BLaER1 treated with 17β-estradiol and CSF1 and Interleukin-3, amounts not matched to agents 10 nM and 100 nM (cell line): Measurements from ENCODE around the gene ANKRD13A.
A peak's percentile ranks its signal among the peaks of the same experiment; 100 is the strongest.
"Not testable (repeated sequence)": the region's sequence is repeated elsewhere in the genome, so short reads cannot be mapped to it uniquely, and the experiment has no call there.

Experiments
- H3K27ac ChIP-seq, 11 experiments: shearing (Covaris generic); formaldehyde crosslinking; 2 replicates each; pipeline ENCODE4 v1.8.1; 2022
- H3K27me3 ChIP-seq, 11 experiments: shearing (Covaris generic); formaldehyde crosslinking; 2 replicates each; pipeline ENCODE4 v1.8.1; 2022
- H3K36me3 ChIP-seq, 11 experiments: shearing (Covaris generic); formaldehyde crosslinking; 2 replicates each; pipeline ENCODE4 v1.8.1; 2022
- H3K4me1 ChIP-seq, 10 experiments: shearing (Covaris generic); formaldehyde crosslinking; 2 replicates each; pipeline ENCODE4 v1.8.1; 2022
- H3K4me2 ChIP-seq, 11 experiments: shearing (Covaris generic); formaldehyde crosslinking; 2 replicates each; pipeline ENCODE4 v1.8.1; 2022
- H3K4me3 ChIP-seq, 10 experiments: shearing (Covaris generic); formaldehyde crosslinking; 2 replicates each; pipeline ENCODE4 v1.8.1; 2022
- H3K9ac ChIP-seq, 11 experiments: shearing (Covaris generic); formaldehyde crosslinking; 2 replicates each; pipeline ENCODE4 v1.8.1; 2022
- H3K9me3 ChIP-seq, 11 experiments: shearing (Covaris generic); formaldehyde crosslinking; replicated peaks in 1 of 11; 2 replicates each; pipeline ENCODE4 v1.8.1; 2022
- H4K20me1 ChIP-seq, 11 experiments: shearing (Covaris generic); formaldehyde crosslinking; 2 replicates each; pipeline ENCODE4 v1.8.1; 2022
- Cebpa-rat ChIP-seq, 11 experiments: shearing (Covaris generic); IDR thresholded peaks; 2 replicates each; pipeline ENCODE4 v1.8.1; 2022

ANKRD13A gene

DNA sequence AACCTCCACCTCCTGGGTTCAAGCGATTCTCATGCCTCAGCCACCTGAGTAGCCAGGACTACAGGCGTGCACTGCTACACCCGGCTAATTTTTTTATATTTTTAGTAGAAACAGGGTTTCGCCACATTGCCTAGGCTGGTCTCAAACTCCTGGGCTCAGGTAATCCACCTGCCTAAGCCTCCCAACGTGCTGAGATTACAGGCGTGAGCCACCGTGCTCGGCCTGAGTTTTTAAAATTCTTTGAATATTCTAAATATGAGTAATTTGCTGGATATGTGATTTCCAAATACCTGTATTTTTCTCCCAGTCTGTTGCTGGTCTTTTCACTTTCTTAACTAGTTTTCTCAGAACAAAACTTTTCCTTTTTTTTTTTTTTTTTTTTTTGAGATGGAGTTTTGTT lies 30.4 kb upstream of the ANKRD13A start:
- peaks cover 0 to 67% (median 8%) of the 10 kb centered on the region in 11 experiments; a peak in 9 of 22 replicates for H4K20me1 ChIP-seq
- no peak for TF ChIP-seq Cebpa-rat (IDR thresholded peaks at IDR 0.05)
- no peak overlapping the region for H3K9ac ChIP-seq
- peaks cover 0 to 12% (median 3%) of the 10 kb centered on the region in 10 experiments; a peak in 7 of 20 replicates for H3K4me1 ChIP-seq
- no peak overlapping the region for H3K4me3 ChIP-seq
- no peaks in the 10 kb centered on the region for H3K27me3 ChIP-seq
- no peak overlapping the region for H3K4me2 ChIP-seq
- H3K9me3 ChIP-seq: 0 out of 22 replicates have a peak, but pooled peaks cover 0 to under 1% (median 0%) of the 10 kb centered on the region in 11 experiments
- peaks cover 93 to 100% (median 99%) of the 10 kb centered on the region in 11 experiments for H3K36me3 ChIP-seq
- H3K27ac ChIP-seq: no peak overlapping the region

DNA sequence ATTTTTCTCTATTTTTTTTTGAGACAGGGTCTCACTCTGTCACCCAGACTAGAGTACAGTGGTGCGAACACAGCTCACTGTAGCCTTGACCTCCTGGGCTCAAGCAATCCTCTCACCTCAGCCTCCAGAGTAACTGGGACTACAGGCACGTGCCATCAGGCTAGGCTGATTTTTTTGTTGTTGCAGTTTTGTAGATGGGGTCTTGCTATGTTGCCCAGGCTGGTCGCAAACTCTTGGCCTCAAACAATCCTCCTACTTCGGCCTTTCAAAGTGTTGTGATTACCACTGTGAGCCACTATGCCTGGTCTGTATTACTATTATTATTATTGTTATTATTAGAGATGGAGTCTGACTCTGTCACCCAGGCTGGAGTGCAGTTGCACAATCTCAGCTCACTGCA lies 26.4 kb upstream of the ANKRD13A start:
- no peak overlapping the region for H3K4me2 ChIP-seq
- H3K36me3 ChIP-seq: peaks cover 99 to 100% (median 100%) of the 10 kb centered on the region in 11 experiments
- H3K27me3 ChIP-seq: no peaks in the 10 kb centered on the region
- H3K9ac ChIP-seq: no peak overlapping the region
- H4K20me1 ChIP-seq: peaks cover 0 to 36% (median 5%) of the 10 kb centered on the region in 11 experiments; a peak in 8 of 22 replicates
- no peak for TF ChIP-seq Cebpa-rat (IDR thresholded peaks at IDR 0.05)
- peaks cover 0 to 6% (median 0%) of the 10 kb centered on the region in 11 experiments; a peak in 3 of 22 replicates for H3K9me3 ChIP-seq
- H3K27ac ChIP-seq: no peak overlapping the region
- peaks cover 0 to 13% (median 4%) of the 10 kb centered on the region in 10 experiments; a peak in 8 of 20 replicates for H3K4me1 ChIP-seq
- H3K4me3 ChIP-seq: no peak overlapping the region

DNA sequence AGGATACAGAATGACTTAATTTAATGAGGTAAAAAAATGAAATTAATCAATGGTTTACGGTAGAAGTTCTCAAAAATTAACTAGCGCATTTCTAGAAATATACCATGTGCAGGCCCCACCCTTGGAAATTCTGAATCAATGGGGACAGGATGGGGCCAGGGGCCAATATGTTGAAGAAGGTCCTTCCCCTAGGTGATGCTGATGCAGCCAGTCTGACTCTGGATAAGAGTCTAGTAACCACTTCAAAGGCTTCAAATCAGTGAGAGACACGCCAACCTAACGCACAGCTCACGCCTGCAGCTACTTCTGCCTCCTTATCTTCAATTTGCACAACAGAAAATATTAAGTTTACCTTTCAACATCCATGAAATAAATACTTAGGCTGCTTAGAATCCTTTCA lies 17.9 kb upstream of the ANKRD13A start:
- Histone ChIP-seq H3K9ac (no peak overlapping the region), H3K4me1 (peaks cover 0 to 50% (median 22%) of the 10 kb centered on the region in 10 experiments; a peak in 17 of 20 replicates), H4K20me1 (peaks cover 0 to 66% (median 20%) of the 10 kb centered on the region in 11 experiments; a peak in 14 of 22 replicates), H3K36me3 (peaks cover 96 to 100% (median 100%) of the 10 kb centered on the region in 11 experiments), H3K9me3 (peaks cover 0 to 12% (median 0%) of the 10 kb centered on the region in 11 experiments; a peak in 4 of 22 replicates), H3K27me3 (no peaks in the 10 kb centered on the region), H3K4me2 (0 out of 22 replicates have a peak overlapping the region, but pooled peaks of 1 of the 11 experiments have one; percentile 82), H3K27ac (no peak overlapping the region), H3K4me3 (no peak overlapping the region)
- TF ChIP-seq Cebpa-rat (IDR thresholded peaks at IDR 0.05): no peak

DNA sequence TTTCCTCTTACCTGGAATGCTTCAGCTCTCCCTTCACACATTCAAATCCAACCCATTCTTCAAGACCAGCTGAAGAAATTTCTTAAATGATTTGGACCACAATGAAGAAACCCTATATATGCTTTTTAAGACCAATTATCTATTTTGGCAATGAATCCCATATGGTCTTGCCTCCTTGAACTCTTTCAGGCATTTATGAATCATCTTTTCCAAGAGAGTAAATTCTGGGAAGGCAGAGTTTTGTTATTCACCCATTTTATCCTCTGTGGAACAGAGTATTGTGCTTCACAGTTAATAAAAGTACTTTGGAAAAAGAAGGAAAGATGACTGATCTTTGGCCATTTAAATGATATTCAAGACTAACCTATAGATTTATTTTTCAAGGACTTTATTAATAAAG lies 17.0 kb upstream of the ANKRD13A start:
- TF ChIP-seq Cebpa-rat (IDR thresholded peaks at IDR 0.05): no peak
- Histone ChIP-seq H3K27ac (no peak overlapping the region), H3K27me3 (no peaks in the 10 kb centered on the region), H3K4me1 (peaks cover 0 to 50% (median 22%) of the 10 kb centered on the region in 10 experiments; a peak in 17 of 20 replicates), H3K9ac (no peak overlapping the region), H3K4me2 (no peak overlapping the region), H3K4me3 (no peak overlapping the region), H3K9me3 (peaks cover 0 to 12% (median 0%) of the 10 kb centered on the region in 11 experiments; a peak in 4 of 22 replicates), H4K20me1 (peaks cover 0 to 70% (median 20%) of the 10 kb centered on the region in 11 experiments; a peak in 14 of 22 replicates), H3K36me3 (peaks cover 96 to 100% (median 100%) of the 10 kb centered on the region in 11 experiments)

DNA sequence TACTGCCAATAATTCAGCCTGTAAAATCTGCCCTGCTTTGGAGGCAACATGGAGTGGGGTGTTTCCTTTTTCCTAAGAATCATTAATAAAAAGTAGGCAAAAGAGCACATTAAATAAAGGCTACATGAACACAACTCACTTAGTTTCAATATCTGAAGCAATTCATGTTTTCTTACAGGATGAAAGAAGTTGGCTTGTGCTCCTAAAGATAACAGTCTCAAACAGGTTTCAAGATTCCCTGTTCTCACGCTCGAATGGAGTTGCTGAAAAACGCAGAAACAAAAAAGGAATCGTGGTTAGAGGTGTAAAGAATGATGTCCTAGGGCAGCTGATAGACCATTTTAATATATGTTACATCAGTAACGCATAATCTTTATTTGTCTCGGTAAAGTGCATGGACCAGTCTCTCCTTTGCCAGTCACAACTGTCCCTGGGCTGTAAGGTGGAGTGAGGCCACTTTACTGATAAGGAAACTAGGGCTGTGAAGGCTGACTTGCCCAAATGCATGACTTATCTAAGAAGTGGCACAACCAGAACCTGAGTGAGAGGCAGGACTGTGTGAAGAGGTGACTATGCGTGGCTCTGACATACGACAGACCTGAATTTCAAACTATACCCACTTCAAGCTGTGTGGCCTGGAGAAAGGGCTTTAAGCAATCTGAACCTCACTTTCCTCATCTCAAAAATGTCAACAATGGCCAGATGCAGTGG lies 15.6 kb upstream of the ANKRD13A start:
- peaks cover 96 to 100% (median 100%) of the 10 kb centered on the region in 11 experiments for H3K36me3 ChIP-seq
- peaks cover 0 to 37% (median 20%) of the 10 kb centered on the region in 10 experiments; a peak in 17 of 20 replicates for H3K4me1 ChIP-seq
- no peak overlapping the region for H3K9ac ChIP-seq
- no peak for TF ChIP-seq Cebpa-rat (IDR thresholded peaks at IDR 0.05)
- peaks cover 0 to 80% (median 24%) of the 10 kb centered on the region in 11 experiments; a peak in 15 of 22 replicates for H4K20me1 ChIP-seq
- no peak overlapping the region for H3K4me2 ChIP-seq
- H3K27ac ChIP-seq: no peak overlapping the region
- no peaks in the 10 kb centered on the region for H3K27me3 ChIP-seq
- H3K4me3 ChIP-seq: no peak overlapping the region
- peaks cover 0 to 12% (median 0%) of the 10 kb centered on the region in 11 experiments; a peak in 4 of 22 replicates for H3K9me3 ChIP-seq

DNA sequence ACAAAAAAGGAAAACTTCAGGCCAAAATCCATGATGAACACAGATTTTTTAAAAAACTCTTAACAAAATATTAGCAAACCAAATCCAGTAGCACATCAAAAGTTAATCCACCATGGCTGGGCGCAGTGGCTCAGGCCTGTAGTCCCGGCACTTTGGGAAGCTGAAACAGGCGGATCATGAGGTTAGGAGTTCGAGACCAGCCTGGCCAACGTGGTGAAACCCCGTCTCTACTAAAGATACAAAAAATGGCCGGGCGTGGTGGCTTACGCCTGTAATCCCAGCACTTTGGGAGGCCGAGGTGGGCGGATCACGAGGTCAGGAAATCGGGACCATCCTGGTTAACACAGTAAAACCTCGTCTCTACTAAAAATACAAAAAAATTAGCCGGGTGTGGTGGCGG lies 13.0 kb upstream of the ANKRD13A start:
- Histone ChIP-seq H4K20me1 (peaks cover 12 to 90% (median 47%) of the 10 kb centered on the region in 11 experiments; a peak in 19 of 22 replicates), H3K36me3 (peaks cover 100% of the 10 kb centered on the region in 11 experiments), H3K4me1 (peaks cover 0 to 25% (median 3%) of the 10 kb centered on the region in 10 experiments; a peak in 10 of 20 replicates)
- not testable (repeated sequence) for H3K9ac ChIP-seq, H3K27ac ChIP-seq, H3K4me3 ChIP-seq, H3K27me3 ChIP-seq, H3K4me2 ChIP-seq, H3K9me3 ChIP-seq

DNA sequence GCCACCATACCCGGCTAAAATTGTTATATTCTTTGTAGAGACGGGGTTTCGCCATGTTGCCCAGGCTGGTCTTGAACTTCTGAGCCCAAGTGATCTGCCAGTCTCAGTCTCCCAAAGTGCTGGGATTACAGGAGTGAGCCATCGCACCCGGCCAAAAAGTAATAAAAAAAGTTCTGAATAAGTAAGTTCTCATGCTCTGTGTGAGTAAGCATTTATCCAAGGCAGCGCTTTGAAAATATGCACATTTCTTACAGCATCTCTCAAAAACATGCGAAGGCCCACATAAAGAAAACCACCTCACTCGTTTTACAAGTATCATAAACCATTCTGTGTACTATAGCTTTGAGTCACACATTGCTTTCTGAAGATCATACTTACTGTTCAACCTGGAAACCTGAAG lies 11.6 kb upstream of the ANKRD13A start:
- Histone ChIP-seq H3K27me3 (no peaks in the 10 kb centered on the region), H4K20me1 (peaks cover 15 to 95% (median 60%) of the 10 kb centered on the region in 11 experiments; a peak in 19 of 22 replicates), H3K27ac (no peak overlapping the region), H3K9ac (no peak overlapping the region), H3K36me3 (peaks cover 98 to 100% (median 100%) of the 10 kb centered on the region in 11 experiments), H3K4me2 (no peak overlapping the region), H3K4me3 (no peak overlapping the region), H3K4me1 (peaks cover 0 to 31% (median 7%) of the 10 kb centered on the region in 10 experiments; a peak in 15 of 20 replicates), H3K9me3 (no peaks in the 10 kb centered on the region)
- TF ChIP-seq Cebpa-rat (IDR thresholded peaks at IDR 0.05): no peak

DNA sequence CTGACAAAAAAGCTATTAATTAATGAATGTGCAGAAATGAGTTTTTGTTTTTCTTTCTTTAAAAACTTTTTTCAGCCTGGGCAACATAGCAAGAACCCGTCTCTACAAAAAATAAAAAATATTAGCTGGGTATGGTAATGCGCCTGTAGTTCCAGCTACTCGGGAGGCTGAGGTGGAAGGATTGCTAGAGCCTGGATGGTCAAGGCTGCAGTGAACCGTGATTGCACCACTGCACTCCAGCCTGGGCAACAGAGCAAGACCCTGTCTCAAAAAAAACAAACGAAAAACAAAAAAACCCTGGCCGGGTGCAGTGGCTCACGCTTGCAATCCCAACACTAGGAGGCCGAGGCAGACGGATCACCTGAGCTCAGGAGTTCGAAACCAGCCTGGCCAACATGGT lies 11.0 kb upstream of the ANKRD13A start:
- Histone ChIP-seq H3K4me1 (peaks cover 6 to 37% (median 14%) of the 10 kb centered on the region in 10 experiments; a peak in 19 of 20 replicates), H3K9me3 (no peaks in the 10 kb centered on the region), H3K36me3 (peaks cover 93 to 100% (median 99%) of the 10 kb centered on the region in 11 experiments), H3K27me3 (no peaks in the 10 kb centered on the region), H3K9ac (no peak overlapping the region), H3K27ac (no peak overlapping the region), H4K20me1 (peaks cover 17 to 98% (median 65%) of the 10 kb centered on the region in 11 experiments; a peak in 19 of 22 replicates), H3K4me2 (no peak overlapping the region), H3K4me3 (no peak overlapping the region)
- TF ChIP-seq Cebpa-rat (IDR thresholded peaks at IDR 0.05): no peak

DNA sequence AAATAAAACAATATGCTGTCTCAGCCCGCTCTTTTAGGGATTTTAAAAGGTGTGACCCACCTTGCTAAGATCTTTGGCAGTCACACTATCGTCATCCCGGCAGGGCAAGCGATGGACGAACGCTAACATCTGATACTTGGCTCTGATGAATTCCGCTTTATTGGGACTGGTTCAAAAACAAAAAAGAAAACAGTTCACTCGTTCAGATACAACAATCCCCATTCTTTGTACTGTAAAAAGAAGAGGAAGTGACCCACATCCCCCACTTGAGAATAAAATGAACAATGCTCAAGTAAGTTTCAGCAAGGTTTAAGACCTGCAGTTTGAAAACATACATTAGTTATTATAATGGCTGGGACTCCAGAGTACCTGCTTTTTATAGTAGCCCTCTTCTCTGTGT lies 10.3 kb upstream of the ANKRD13A start:
- no peak overlapping the region for H3K4me3 ChIP-seq
- peaks cover 87 to 97% (median 93%) of the 10 kb centered on the region in 11 experiments for H3K36me3 ChIP-seq
- H3K4me1 ChIP-seq: peaks cover 12 to 44% (median 20%) of the 10 kb centered on the region in 10 experiments; a peak in 19 of 20 replicates
- H3K4me2 ChIP-seq: no peak overlapping the region
- H4K20me1 ChIP-seq: peaks cover 18 to 98% (median 62%) of the 10 kb centered on the region in 11 experiments; a peak in 19 of 22 replicates
- H3K27me3 ChIP-seq: no peaks in the 10 kb centered on the region
- H3K27ac ChIP-seq: no peak overlapping the region
- H3K9ac ChIP-seq: no peak overlapping the region; a peak in 2 of 22 replicates
- H3K9me3 ChIP-seq: no peaks in the 10 kb centered on the region
- TF ChIP-seq Cebpa-rat (IDR thresholded peaks at IDR 0.05): no peak
